Left lung (tissue), 10 donors: ENCODE measurements around the gene TRPT1. TPM values are rescaled to one million over a fixed set of nuclear protein-coding genes. Genes with fewer than 3 reads are reported as not detected.
A peak's percentile ranks its signal among the peaks of the same experiment; 100 is the strongest.

Source experiments
- ATAC-seq: fragments of 200-7000 bp; cut with Tn5 transposase; one replicate; pipeline ENCODE4 v1.9.1; 2020; ENCODE audit warnings: moderate library complexity
- DNase-seq, 4 donors: peaks; one replicate each; pipeline ENCODE4 v3.0.0-alpha.2; 2013 to 2020
- H3K27ac ChIP-seq, 2 donors: fragments of 200-600 bp; sonication (generic) in 1 of 2; one replicate each; pipeline versions ENCODE4 v1.5.0 to v1.8.0; 2020 to 2021
- H3K27me3 ChIP-seq, 2 donors: fragments of 200-600 bp; sonication (generic) in 1 of 2; one replicate each; pipeline versions ENCODE4 v1.5.0 to v1.8.0; 2020 to 2021
- H3K36me3 ChIP-seq, 2 donors: fragments of 200-600 bp; sonication (generic) in 1 of 2; one replicate each; pipeline versions ENCODE4 v1.5.0 to v1.8.0; 2020 to 2021
- H3K4me1 ChIP-seq, 2 donors: fragments of 200-600 bp; one replicate each; pipeline ENCODE4 v1.8.0; 2021
- H3K4me3 ChIP-seq, 2 donors: fragments of 200-600 bp; sonication (generic) in 1 of 2; one replicate each; pipeline versions ENCODE4 v1.5.0 to v1.8.0; 2020 to 2021; ENCODE audit warnings: mild to moderate bottlenecking in 1 of 2
- H3K9me3 ChIP-seq, 2 donors: fragments of 200-600 bp; sonication (generic) in 1 of 2; one replicate each; pipeline versions ENCODE4 v1.5.0 to v1.8.0; 2020 to 2021
- CTCF ChIP-seq, 2 donors: fragments of 200-600 bp; sonication (generic) in 1 of 2; IDR thresholded peaks; one replicate each; pipeline versions ENCODE4 v1.5.0 to v1.8.0; 2021; ENCODE audit warnings: antibody characterized with exemption in 2 of 2
- intact Hi-C, 2 donors: fragments of 100-400 bp; cut with DNase I; formaldehyde crosslinking; loops; one replicate each; pipeline versions ENCODE4 v1.11.2 to v1.14.2; 2022
- polyA plus RNA-seq, 6 donors: library from polyadenylated mRNA; unstranded; fragments of 120-200 nt; gene quantifications; one replicate each; pipeline ENCODE4 v1.2.1, GENCODE V29; 2013; ENCODE audit not compliant: insufficient read length in 6 of 6
- total RNA-seq, 2 donors: library from RNA; stranded (reverse); fragmentation: NEBNext Ultra II Directional; extraction: Animal tissue kit (Norgen Biotek cat#: 25700); gene quantifications; one replicate each; pipeline ENCODE4 v1.2.1, GENCODE V29; 2021
- donor health status: DM: no; HTN: yes; CAD: no.
- donor health status: DM: no; HTN: no; CAD: no.

TRPT1 gene
- total and polyA plus RNA-seq, 8 donors: 26.3 to 33.2 (median 28.2) TPM

DNA sequence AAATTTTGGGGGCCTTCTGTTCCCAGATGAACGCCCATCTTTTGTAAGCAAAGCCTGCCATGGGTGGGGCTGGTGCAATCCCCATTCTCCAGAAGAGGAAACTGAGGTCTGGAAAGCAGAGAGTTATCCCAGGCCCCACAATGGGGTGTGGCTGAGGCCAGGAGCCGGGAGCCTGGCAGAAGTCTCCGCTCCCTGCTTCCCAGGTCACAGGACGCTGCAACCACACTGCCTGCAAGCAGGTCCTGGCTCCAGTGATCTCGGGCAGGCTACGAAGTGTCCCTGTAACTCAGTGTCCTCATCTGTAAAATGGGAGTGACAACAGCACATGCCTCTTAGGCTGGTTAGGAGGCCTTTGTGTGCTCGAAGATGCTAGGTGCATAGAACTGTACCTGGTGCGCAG is 27.1 kb upstream of the TRPT1 start:
- Histone ChIP-seq H3K27me3 (no peaks in the 10 kb centered on the region), H3K4me3 (peak overlapping the region in 1 of 2 donors; percentile 87), H3K36me3 (peaks cover 0 to 39% of the 10 kb centered on the region in 2 donors), H3K9me3 (no peaks in the 10 kb centered on the region), H3K27ac (no peak overlapping the region), H3K4me1 (peaks cover 9 to 35% of the 10 kb centered on the region in 2 donors)
- no peak for DNase-seq
- ATAC-seq: no peak
- intact Hi-C loops: no loop called here
- TF ChIP-seq CTCF (IDR thresholded peaks at IDR 0.05): no peak

DNA sequence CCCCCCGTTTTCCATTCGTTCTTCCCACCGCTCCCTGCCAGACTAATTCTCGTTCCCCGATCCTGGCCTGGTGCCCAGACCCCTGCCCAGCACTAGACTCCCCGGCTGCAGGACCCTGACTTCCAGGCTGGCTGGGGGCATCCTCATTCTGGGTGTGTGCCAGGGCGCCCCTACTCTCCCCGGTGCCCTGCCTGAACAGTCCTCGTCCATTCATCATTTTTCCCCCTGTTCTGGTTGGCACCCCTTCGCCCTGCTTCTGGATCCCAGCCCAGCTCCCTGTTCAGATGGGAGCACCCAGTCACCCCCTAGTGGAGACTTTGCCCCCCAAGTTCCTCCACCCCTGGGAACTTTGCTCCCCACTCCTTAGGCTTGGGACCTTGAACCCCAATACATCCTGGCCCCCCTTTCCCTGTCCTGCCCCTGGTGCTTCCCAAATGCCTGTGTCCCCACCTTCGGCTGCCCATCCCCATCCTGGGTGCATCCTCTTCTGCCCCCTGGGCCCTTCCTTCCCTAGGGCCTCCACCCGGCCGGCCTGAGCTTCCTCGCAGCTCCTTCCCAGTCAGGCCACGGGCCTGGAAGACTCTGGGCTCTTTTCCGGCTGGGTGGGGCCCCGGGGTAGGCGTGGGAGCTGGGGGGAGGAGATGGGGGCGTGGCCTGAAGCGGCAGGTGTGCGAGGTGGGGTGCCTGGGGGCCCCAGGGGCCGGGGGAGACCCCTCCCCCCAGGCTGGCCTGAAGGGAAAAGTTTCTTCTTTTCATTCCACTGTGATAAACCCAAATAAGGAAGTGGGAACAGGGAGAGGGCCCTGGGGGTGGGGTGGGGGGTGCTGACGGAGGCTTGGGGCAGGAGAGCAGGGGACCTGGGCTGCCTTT is 26.3 kb upstream of the TRPT1 start:
- peak; percentile 12 to 29 for TF ChIP-seq CTCF (IDR thresholded peaks at IDR 0.05)
- Histone ChIP-seq H3K27ac (peak overlapping the region; percentile 56 to 73), H3K4me1 (peaks cover 9 to 43% of the 10 kb centered on the region in 2 donors), H3K27me3 (no peaks in the 10 kb centered on the region), H3K36me3 (peaks cover 0 to 31% of the 10 kb centered on the region in 2 donors), H3K9me3 (no peaks in the 10 kb centered on the region), H3K4me3 (peak overlapping the region; percentile 82 to 87)
- DNase-seq (peak in 3 of 4 donors; percentile 25 to 89 (median 79)), ATAC-seq (peak; percentile 70)
- intact Hi-C loops: no loop called here

DNA sequence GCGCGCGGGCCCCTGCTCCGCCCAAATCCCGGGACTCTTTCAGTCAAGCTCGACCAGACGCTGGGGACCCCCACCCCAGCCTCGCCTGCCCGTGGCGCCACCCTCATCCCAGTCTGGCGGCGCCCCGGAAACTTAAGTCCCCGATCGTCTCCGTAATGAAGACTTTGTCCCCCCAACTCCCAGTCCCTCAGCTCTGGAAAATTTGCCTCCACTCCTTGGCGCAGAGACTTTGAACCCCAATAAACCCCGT is 25.7 kb upstream of the TRPT1 start:
- no peak for TF ChIP-seq CTCF (IDR thresholded peaks at IDR 0.05)
- Histone ChIP-seq H3K4me1 (peaks cover 9 to 47% of the 10 kb centered on the region in 2 donors), H3K27ac (peak overlapping the region; percentile 56 to 73), H3K27me3 (no peaks in the 10 kb centered on the region), H3K9me3 (no peaks in the 10 kb centered on the region), H3K36me3 (peaks cover 0 to 25% of the 10 kb centered on the region in 2 donors), H3K4me3 (peak overlapping the region; percentile 82 to 87)
- DNase-seq (no peak), ATAC-seq (no peak)
- intact Hi-C loops: no loop called here

- Histone ChIP-seq H3K27me3 (no peaks in the 10 kb centered on the region), H3K4me1 (peaks cover 9 to 49% of the 10 kb centered on the region in 2 donors), H3K36me3 (peaks cover 0 to 20% of the 10 kb centered on the region in 2 donors), H3K27ac (peak within 1 kb of the TSS; percentile 56 to 73), H3K9me3 (no peaks in the 10 kb centered on the region), H3K4me3 (peak within 1 kb of the TSS; percentile 82 to 87)
- ATAC-seq (peak; percentile 71), DNase-seq (peak in 3 of 4 donors; percentile 54 to 93 (median 59))
- TF ChIP-seq CTCF (IDR thresholded peaks at IDR 0.05): peak; percentile 79 to 89
- intact Hi-C loops: no loop called here
Observed at GRCh38 chr11:64251016-64251752, 25.2 kb upstream of the TRPT1 start, which contains the start of gene PLCB3. TSS of gene PLCB3 (plus strand) at chr11:64251530. CDS start at chr11:64251650, 120 bp downstream.
